Smooth muscle cell of the brain vasculature (primary cell): ENCODE data around the gene HPN.
"Not testable (repeated sequence)": the region's sequence is repeated elsewhere in the genome, so short reads cannot be mapped to it uniquely, and the experiment has no call there.

Source experiments
- DNase-seq: peaks from one replicate; pipeline ENCODE4 v3.0.0-alpha.2; 2012; ENCODE audit warnings: low read depth, low spot score

Gene HPN

GRCh38 chr19:35042954-35043604 lies 1.6 kb downstream of the HPN start:
- no peak for DNase-seq

- no peak for DNase-seq
Observed at GRCh38 chr19:35043906-35044305, 2.4 kb downstream of the HPN start.

GRCh38 chr19:35044317-35045117 lies 3.0 kb downstream of the HPN start:
- DNase-seq, result no peak

- DNase-seq, result no peak
Observed at GRCh38 chr19:35045667-35046300, 4.3 kb downstream of the HPN start.

DNA sequence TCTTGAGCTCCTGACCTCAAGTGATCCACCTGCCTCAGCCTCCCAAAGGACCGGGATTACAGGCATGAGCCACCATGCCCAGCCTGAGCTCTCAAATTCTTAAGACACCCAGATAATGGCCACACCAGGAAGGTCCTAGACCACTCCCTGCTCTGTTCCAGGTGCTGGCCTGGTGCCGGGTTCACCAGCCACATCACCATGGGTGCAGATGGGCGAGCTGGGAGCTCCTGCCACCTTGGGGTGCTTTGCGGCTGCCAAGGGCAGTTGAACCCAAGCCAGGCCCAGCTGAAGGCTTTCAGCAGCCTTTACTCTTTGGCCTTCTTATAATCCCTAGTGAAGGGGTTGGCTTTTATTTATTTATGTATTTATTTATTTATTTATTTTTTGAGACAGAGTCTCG lies 4.9 kb downstream of the HPN start:
- DNase-seq, result no peak

GRCh38 chr19:35048911-35049411 lies 7.4 kb downstream of the HPN start:
- no peak for DNase-seq

DNA sequence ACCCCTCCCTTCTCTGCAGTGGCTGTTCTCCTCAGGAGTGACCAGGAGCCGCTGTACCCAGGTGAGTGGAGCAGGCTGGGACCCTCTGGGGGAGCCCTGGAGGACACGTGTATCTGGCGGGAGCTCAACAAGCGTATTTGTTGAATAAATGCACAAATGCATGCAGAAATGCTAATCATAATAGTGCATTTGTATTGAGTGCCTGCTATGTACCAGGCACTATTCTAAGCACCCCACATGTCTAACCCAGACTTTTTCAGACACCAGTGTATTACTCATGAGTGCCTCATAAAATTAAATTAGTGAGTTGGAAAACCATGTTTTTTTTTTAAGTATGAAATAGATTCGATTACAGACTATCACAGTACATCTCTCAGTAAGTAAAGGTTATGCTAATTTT lies 7.9 kb downstream of the HPN start:
- DNase-seq, result no peak

- DNase-seq, result not testable (repeated sequence)
Observed at GRCh38 chr19:35050662-35051061, 9.1 kb downstream of the HPN start.

GRCh38 chr19:35051268-35051667 lies 9.7 kb downstream of the HPN start:
- not testable (repeated sequence) for DNase-seq

DNA sequence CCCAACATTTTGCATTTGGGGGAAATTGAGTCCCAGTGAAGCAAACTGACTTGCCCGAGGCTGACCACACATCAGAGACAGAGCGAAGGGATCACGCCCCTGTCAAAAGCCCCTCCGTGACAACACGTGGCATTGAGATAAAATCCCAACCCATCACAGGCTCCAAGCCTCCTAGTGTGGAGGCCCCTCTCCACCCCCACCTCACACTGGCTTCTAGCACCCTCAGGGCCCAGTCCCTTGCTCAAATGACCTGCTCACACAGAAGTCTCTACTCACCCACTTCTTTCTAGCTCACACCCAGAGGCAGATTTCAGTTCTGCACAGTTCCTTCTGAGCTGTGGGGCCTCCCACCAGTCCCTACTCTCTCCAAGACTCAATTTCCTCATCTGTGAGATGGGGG lies 10.3 kb downstream of the HPN start:
- no peak for DNase-seq

GRCh38 chr19:35052599-35053190 lies 11.2 kb downstream of the HPN start:
- no peak for DNase-seq

- DNase-seq, result no peak
Observed at GRCh38 chr19:35053667-35054293, 12.3 kb downstream of the HPN start.

DNA sequence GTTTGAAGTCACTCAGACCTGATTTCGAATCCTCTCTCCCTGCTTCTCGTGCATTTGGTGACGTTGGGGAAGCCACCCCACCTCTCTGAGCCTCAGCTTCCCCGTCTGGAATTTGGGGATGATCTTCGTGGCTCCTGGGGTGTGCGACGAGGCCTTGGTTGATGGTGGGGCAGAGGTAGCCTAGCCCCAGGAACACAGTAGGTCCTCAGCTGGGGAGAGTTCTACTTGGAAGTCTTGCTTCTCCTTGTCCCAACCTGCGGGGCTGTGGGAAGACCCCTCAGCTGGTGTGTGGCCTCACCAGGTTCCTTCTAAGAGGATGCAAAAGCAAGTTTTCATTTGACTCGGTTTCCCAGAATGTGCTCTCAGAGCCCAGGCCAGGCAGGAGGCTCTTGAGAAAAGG lies 13.1 kb downstream of the HPN start:
- DNase-seq, result no peak

- DNase-seq, result no peak
Observed at GRCh38 chr19:35055715-35056179, 14.2 kb downstream of the HPN start.

DNA sequence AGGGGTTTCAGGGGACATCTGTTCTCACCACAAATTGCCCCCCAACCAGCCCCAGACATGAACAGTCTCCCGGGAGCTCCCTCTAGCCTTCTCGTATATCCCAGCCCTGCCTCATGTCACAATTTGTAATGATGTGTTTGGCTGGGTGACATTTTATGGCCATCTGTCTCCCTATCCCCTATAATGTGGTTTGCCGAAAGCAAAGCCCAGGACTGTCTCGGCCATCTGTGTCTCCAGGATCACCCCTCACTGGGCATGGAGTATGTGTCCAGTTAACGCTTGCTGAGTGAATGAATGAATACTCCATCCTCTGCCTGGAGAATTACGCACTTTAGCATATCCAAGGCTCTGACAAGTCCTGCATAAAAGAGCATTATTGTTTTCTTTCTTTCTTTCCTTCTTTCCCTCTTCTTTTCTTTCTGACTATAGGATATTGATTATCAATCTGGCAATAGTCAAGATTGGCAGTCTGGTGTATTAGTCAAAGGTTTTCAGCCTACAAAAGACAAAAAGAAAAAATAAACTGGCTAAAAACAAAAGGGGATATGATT lies 15.1 kb downstream of the HPN start:
- DNase-seq, result no peak

DNA sequence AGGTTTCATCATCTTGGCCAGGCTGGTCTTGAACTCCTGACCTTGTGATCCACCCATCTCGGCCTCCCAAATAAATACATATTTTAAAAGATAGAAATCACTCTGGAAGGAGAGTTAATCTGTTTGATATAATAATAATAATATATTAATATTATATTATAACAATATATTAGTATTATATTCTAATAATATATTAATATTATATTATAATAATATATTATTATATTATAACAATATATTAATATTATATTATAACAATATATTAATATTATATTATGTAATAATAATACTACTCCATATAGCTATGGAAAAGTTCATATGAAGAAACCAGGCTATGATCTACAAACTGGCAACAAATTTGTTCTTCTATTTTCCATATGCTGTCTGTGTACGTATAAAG lies 16.8 kb downstream of the HPN start:
- DNase-seq, result no peak

DNA sequence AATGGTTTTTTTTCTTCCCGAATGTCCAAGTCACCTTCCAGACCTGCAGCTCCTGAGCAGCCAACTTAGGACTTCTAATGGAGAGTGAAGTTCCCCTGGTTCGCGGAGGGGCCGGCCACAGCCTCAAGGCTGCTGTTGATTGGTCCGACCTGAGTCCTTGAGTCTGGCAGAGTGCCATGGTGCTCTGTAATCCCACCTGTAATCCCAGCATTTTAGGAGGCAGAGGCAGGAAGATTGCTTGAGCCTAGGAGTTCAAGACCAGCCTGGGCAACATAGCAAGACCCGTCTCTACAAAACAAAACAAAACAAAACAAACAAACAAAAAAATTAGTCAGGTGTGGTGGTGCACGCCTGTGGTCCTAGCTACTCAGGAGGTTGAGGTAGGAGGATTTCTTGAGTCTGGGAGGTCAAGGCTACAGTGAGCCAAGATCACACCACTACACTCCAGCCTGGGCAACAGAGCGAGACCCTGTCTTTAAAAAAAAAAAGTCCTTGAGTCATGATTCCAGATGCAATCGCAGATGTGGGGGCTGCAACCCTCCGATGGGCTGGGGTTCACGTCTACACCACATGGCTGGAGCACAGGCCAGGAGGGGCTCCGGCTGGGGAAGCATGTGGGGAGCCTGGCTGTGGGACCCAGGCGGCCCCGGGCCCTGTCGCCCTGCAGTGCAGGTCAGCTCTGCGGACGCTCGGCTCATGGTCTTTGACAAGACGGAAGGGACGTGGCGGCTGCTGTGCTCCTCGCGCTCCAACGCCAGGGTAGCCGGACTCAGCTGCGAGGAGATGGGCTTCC lies 17.7 kb downstream of the HPN start:
- DNase-seq, result no peak

- no peak for DNase-seq
Observed at GRCh38 chr19:35059799-35060091, 18.2 kb downstream of the HPN start.

DNA sequence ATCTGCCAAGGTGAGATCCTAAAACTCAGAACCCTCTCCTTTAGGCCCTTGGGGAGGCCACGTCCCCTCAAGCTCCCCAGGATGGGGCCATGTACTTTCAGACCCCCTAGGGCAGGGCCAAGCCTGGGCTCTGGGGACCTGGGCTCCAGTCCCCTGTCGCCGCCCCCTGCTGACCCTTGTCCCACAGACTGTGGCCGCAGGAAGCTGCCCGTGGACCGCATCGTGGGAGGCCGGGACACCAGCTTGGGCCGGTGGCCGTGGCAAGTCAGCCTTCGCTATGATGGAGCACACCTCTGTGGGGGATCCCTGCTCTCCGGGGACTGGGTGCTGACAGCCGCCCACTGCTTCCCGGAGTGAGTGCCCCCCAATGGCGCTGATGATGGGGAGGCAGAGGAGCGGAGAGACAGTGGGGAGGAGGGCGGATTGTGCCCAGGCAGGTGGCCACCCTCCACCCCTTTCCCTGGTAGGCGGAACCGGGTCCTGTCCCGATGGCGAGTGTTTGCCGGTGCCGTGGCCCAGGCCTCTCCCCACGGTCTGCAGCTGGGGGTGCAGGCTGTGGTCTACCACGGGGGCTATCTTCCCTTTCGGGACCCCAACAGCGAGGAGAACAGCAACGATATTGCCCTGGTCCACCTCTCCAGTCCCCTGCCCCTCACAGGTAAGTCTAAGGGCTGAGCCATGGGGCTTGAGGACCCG lies 18.8 kb downstream of the HPN start:
- DNase-seq, result no peak
